HG02588 (cell line): Measurements from ENCODE around the gene RFX8.

Experiments
- ATAC-seq: cut with Tn5 transposase; IDR thresholded peaks from one replicate; pipeline ENCODE4 v1.9.1; 2021; ENCODE audit warnings: mild to moderate bottlenecking, moderate library complexity; ENCODE audit not compliant: unreplicated experiment

RFX8 gene

DNA sequence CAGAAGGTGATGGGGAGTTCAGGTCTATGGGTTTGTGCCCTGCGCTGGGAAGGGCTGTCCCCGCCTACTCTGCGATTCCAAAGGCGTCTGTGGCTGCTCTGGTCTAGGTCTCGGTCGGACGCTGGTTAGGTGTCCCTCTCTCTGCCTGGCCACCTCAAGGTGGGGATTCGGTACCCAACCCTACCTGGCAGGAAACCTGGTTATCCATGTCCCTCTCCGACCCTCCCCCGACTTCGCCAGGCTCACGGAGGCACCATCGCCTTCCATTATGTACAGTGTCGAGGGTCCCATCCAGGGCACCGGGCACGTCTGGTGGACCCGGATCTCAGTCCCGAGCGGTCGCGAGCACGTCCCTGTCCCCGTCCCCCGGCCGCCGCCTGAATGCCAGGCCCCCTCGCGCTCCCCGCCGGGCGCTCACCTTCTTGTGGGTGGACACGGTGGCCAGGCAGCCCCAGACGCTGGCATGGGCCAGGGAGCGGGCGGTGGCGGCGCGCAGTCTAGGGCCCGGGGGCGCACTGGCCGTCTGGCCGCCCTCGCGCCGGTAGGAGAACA is 88.2 kb downstream of the RFX8 start:
- no peak for ATAC-seq

DNA sequence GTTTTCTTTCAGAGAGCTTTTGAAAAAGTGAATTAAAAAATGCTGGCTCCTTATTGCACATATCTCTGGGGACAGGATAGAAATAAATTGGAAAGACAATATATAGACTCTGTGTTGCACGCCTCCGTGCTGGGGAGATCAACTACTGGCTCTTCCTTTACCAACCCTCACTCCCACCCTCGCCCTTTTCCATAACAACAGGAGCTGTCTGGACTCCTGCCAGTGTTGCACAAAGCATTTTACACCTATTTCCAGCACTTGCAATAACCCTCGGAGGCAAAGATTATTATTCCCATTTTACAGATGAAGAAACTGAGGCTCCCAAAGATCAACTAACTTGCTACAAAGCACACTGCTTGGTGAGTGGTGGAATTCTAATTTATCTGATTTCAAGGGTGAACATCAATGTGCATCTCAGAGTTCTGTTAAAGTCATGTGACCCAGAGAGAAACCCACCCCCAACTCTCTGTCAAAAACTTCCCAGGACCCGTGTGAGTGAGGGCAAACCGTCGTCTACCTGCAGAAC is 91.8 kb downstream of the RFX8 start:
- ATAC-seq: no peak

GRCh38 chr2:101382442-101382841 is 92.5 kb downstream of the RFX8 start:
- no peak for ATAC-seq

DNA sequence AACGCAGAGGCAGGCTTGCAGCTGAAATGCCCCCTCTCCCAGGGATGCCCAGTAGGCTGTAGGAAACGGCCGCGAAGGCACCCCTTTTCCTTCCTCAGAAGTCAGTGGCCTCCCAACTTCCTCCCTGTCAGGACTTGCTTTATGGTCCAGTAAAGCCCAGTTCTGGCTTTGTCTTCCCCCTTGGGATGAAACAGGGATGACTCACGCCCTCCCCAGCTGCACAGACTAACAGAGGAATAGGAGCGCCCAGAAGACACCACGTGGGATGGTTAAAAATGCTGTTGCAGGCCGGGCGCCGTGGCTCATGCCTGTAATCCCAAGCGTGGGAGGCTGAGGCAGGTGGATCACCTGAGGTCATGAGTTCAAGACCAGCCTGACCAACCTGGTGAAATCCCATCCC is 94.5 kb downstream of the RFX8 start:
- ATAC-seq: no peak

DNA sequence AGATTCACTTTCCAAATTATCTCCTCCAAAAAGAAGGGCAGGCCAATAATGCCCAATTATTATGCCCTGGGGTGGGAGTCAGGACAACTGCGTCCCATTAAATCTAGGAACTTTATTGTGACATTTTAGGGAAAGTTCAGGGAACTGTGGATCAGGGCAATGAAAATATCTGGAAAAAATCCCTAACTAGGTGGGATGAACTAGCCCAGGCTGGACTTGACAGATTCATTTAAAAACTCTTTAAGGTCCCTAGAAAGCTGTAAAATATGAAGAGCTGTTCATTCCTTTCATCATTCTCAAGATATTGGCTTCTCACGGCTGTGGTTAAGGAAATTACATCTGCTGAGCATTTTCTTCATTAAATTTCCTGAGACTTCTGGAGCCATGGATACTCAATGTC is 95.8 kb downstream of the RFX8 start:
- no peak for ATAC-seq

GRCh38 chr2:101375653-101376052 is 99.3 kb downstream of the RFX8 start:
- ATAC-seq: no peak

GRCh38 chr2:101374821-101375561 is 99.9 kb downstream of the RFX8 start:
- ATAC-seq: no peak

- ATAC-seq: no peak
These were observed 102.1 kb downstream of the RFX8 start for GRCh38 chr2:101372792-101373191.

GRCh38 chr2:101371636-101372035 is 103.3 kb downstream of the RFX8 start:
- ATAC-seq: no peak

GRCh38 chr2:101369100-101369499 is 105.8 kb downstream of the RFX8 start:
- no peak for ATAC-seq

DNA sequence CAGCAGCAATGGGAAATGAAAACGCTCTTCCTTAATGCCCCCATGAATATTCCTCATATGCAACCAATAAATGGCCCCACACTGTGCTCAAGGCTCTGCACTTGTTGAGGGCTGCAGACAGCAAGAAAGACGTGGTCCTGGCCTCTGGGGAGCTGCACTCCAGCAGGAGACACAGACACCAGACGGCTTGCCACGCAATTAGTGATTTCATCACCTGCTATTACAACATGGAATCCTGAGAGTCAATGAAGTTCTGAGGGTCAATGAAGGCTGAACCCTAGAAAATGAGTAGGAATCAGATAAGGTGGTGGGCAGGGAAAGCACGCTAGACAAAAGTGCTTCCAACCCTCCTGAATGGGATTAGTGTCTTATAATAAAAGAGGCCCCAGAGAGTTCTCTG is 106.5 kb downstream of the RFX8 start:
- ATAC-seq: no peak

DNA sequence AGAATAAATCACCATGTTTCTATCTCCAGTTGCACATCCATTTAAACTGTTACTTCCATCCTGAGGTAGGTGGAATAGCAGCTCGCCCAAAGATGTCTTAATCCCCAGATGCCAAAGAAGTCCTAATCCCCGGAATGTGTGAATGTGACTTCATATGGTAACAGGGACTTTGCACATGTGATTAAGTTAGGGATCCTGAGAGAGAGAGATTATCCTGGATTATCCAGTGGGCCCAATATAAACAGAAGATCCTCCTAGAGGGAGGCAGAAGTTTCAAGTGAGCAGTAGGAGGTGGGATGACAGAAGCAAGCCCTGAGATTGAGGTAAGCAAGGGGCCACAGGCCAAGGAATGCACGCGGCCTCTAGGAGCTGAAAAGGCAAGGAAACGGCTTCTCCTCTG is 107.4 kb downstream of the RFX8 start:
- no peak for ATAC-seq

DNA sequence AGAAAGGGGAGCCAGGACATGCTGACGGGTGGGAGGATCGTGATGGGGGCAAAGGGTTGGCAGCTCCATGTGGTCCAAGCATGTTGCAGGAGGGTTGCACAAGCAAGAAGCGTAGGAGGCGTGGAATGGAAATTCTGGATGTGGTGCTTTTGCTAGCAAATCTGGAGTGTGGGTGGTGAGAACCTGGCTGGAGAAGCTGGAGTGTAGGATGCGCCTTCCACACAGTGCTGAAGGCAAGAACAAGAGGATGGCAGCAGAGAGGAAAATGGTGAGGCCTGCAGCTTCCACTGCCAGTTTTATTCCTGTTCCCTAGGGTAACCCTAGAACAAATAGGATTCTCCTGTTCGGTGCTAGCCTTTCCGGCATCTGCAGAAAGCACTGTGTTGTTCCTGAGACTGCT is 110.0 kb downstream of the RFX8 start:
- ATAC-seq: no peak

- no peak for ATAC-seq
These were observed 112.1 kb downstream of the RFX8 start for GRCh38 chr2:101362777-101363176.

GRCh38 chr2:101362316-101362715 is 112.6 kb downstream of the RFX8 start:
- ATAC-seq: no peak

DNA sequence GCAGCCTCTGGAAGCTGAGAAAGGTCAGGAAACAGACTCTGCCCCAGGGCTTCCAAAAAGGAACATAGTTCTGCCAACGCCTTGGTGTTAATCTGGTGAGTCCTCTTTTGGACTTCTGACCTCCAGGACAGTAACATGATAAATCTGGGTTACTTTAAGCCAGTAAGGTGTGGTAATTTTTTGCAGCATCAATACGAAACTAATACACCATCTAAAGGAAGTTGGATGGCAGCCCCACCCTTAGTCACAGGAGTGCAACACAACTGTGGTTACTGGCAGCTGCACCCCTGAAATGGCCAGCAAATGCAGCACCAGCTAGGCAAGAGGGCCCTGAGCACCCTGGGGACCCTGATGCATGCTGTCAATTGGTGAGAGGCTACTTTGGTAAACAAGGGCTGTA is 113.4 kb downstream of the RFX8 start:
- no peak for ATAC-seq

- no peak for ATAC-seq
These were observed 113.8 kb downstream of the RFX8 start for GRCh38 chr2:101361121-101361520.

GRCh38 chr2:101360232-101360631 is 114.7 kb downstream of the RFX8 start:
- no peak for ATAC-seq

DNA sequence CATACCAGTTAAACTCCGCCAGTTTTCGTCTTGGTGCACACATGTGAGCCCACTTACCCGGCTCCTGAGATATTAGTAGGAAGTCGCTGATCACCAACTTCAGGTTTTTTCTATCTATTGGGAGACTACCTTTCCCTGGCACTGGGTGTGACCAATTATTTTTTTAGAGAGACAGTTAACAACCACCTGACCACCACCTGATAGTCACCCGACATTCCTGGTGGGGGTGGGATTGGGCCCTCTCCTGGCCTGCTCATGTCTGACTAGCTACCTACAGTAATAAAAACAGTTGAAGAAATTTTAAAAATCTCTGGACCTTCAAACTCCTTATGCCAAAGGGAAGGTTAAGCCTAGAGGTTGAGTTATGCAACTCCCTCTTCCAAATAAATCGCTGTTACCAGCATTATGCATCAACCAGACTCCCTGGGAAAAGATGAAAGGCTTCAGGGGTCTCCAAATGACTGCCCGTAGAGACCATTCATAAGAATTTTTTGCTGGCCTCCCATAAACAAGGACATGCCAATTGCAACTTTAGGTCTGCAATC is 115.4 kb downstream of the RFX8 start:
- no peak for ATAC-seq

- no peak for ATAC-seq
These were observed 117.5 kb downstream of the RFX8 start for GRCh38 chr2:101357376-101357775.

GRCh38 chr2:101356521-101356920 is 118.4 kb downstream of the RFX8 start:
- no peak for ATAC-seq

- no peak for ATAC-seq
These were observed 118.9 kb downstream of the RFX8 start for GRCh38 chr2:101356055-101356454.
